Memory B cell (primary cell): ENCODE measurements around the gene TSPAN12.

Experiments
- ATAC-seq: fragments of 150-1000 bp; cut with Tn5 transposase; 2 replicates; pipeline ENCODE4 v1.10.0; 2021; ENCODE audit warnings: low read depth, mild to moderate bottlenecking, moderate library complexity
- DNase-seq, 2 donors: peaks; one replicate each; pipeline ENCODE4 v3.0.0; 2022; ENCODE audit warnings: low spot score in 2 of 2
- H3K27ac Mint-ChIP-seq: one replicate; pipeline ENCODE4 v1.8.0; 2022; ENCODE audit warnings: mild to moderate bottlenecking, moderate library complexity, mixed read lengths
- H3K27me3 Mint-ChIP-seq: one replicate; pipeline ENCODE4 v1.8.0; 2022; ENCODE audit warnings: mixed read lengths
- H3K36me3 Mint-ChIP-seq: one replicate; pipeline ENCODE4 v1.8.0; 2022; ENCODE audit warnings: mild to moderate bottlenecking, mixed read lengths
- H3K4me1 Mint-ChIP-seq: one replicate; pipeline ENCODE4 v1.8.0; 2022; ENCODE audit warnings: mixed read lengths
- H3K4me3 Mint-ChIP-seq: one replicate; pipeline ENCODE4 v1.8.0; 2022; ENCODE audit warnings: mild to moderate bottlenecking, moderate library complexity, mixed read lengths
- H3K9me3 Mint-ChIP-seq: one replicate; pipeline ENCODE4 v1.8.0; 2022; ENCODE audit warnings: mixed read lengths

The TSPAN12 gene

GRCh38 chr7:120806669-120807068 is 51.3 kb downstream of the TSPAN12 start:
- no peak for ATAC-seq
- Mint-ChIP-seq H3K27me3 (no peaks in the 10 kb centered on the region), H3K4me1 (no peaks in the 10 kb centered on the region)

GRCh38 chr7:120805636-120806388 is 52.1 kb downstream of the TSPAN12 start:
- Mint-ChIP-seq H3K27ac (no peak overlapping the region), H3K4me3 (no peak overlapping the region), H3K4me1 (no peaks in the 10 kb centered on the region), H3K36me3 (no peaks in the 10 kb centered on the region), H3K9me3 (no peaks in the 10 kb centered on the region), H3K27me3 (no peaks in the 10 kb centered on the region)
- peak; percentile 66 for ATAC-seq
- DNase-seq: peak; percentile 58 to 61

More at GRCh38 chr7:120806669-120807068, 51.3 kb downstream of the TSPAN12 start:
- Mint-ChIP-seq H3K9me3 (no peaks in the 10 kb centered on the region), H3K4me3 (no peak overlapping the region), H3K36me3 (no peaks in the 10 kb centered on the region), H3K27ac (no peak overlapping the region)
- DNase-seq: no peak

GRCh38 chr7:120802751-120803150 is 55.2 kb downstream of the TSPAN12 start:
- DNase-seq (no peak), ATAC-seq (no peak)
- Mint-ChIP-seq H3K27ac (no peak overlapping the region), H3K4me3 (no peak overlapping the region), H3K36me3 (no peaks in the 10 kb centered on the region), H3K27me3 (peaks cover 3% of the 10 kb centered on the region), H3K9me3 (no peaks in the 10 kb centered on the region), H3K4me1 (no peaks in the 10 kb centered on the region)

- Mint-ChIP-seq H3K4me1 (no peaks in the 10 kb centered on the region), H3K36me3 (no peaks in the 10 kb centered on the region), H3K4me3 (no peak overlapping the region), H3K9me3 (peaks cover 1% of the 10 kb centered on the region), H3K27ac (no peak overlapping the region), H3K27me3 (peaks cover 3% of the 10 kb centered on the region)
- ATAC-seq (no peak), DNase-seq (no peak)
Observed at GRCh38 chr7:120799813-120800475, 58.0 kb downstream of the TSPAN12 start.

- Mint-ChIP-seq H3K4me1 (no peaks in the 10 kb centered on the region), H3K4me3 (no peak overlapping the region), H3K36me3 (no peaks in the 10 kb centered on the region), H3K27ac (no peak overlapping the region), H3K9me3 (peaks cover 1% of the 10 kb centered on the region), H3K27me3 (peaks cover 3% of the 10 kb centered on the region)
- DNase-seq (no peak), ATAC-seq (no peak)
Observed at GRCh38 chr7:120799147-120799546, 58.8 kb downstream of the TSPAN12 start.

- H3K27ac Mint-ChIP-seq: no peak overlapping the region
- ATAC-seq: no peak
Observed at GRCh38 chr7:120797026-120797645, 60.8 kb downstream of the TSPAN12 start.

GRCh38 chr7:120794106-120794729 is 63.7 kb downstream of the TSPAN12 start:
- no peaks in the 10 kb centered on the region for H3K27me3 Mint-ChIP-seq
- H3K36me3 Mint-ChIP-seq: no peaks in the 10 kb centered on the region
- H3K9me3 Mint-ChIP-seq: peaks cover 1% of the 10 kb centered on the region
- H3K4me3 Mint-ChIP-seq: no peak overlapping the region
- ATAC-seq: no peak
- DNase-seq: no peak
- H3K27ac Mint-ChIP-seq: no peak overlapping the region
- no peaks in the 10 kb centered on the region for H3K4me1 Mint-ChIP-seq

More at GRCh38 chr7:120797026-120797645, 60.8 kb downstream of the TSPAN12 start:
- Mint-ChIP-seq H3K4me1 (no peaks in the 10 kb centered on the region), H3K4me3 (no peak overlapping the region), H3K27me3 (peaks cover 3% of the 10 kb centered on the region), H3K9me3 (peaks cover 1% of the 10 kb centered on the region), H3K36me3 (no peaks in the 10 kb centered on the region)
- no peak for DNase-seq

GRCh38 chr7:120793213-120793936 is 64.6 kb downstream of the TSPAN12 start:
- H3K4me3 Mint-ChIP-seq: no peak overlapping the region
- no peak for ATAC-seq
- no peak for DNase-seq
- no peaks in the 10 kb centered on the region for H3K36me3 Mint-ChIP-seq
- no peaks in the 10 kb centered on the region for H3K4me1 Mint-ChIP-seq
- no peaks in the 10 kb centered on the region for H3K27me3 Mint-ChIP-seq
- no peak overlapping the region for H3K27ac Mint-ChIP-seq
- peaks cover 1% of the 10 kb centered on the region for H3K9me3 Mint-ChIP-seq

- no peak overlapping the region for H3K27ac Mint-ChIP-seq
- no peaks in the 10 kb centered on the region for H3K36me3 Mint-ChIP-seq
- no peak overlapping the region for H3K4me3 Mint-ChIP-seq
- no peaks in the 10 kb centered on the region for H3K4me1 Mint-ChIP-seq
- no peak for ATAC-seq
- no peaks in the 10 kb centered on the region for H3K27me3 Mint-ChIP-seq
- peaks cover 1% of the 10 kb centered on the region for H3K9me3 Mint-ChIP-seq
- DNase-seq: no peak
Observed at GRCh38 chr7:120792861-120793130, 65.1 kb downstream of the TSPAN12 start.

GRCh38 chr7:120792091-120792860 is 65.7 kb downstream of the TSPAN12 start:
- Mint-ChIP-seq H3K36me3 (no peaks in the 10 kb centered on the region), H3K4me1 (no peaks in the 10 kb centered on the region), H3K27me3 (no peaks in the 10 kb centered on the region), H3K27ac (no peak overlapping the region), H3K9me3 (no peaks in the 10 kb centered on the region), H3K4me3 (no peak overlapping the region)
- DNase-seq (peak; percentile 55 to 61), ATAC-seq (peak; percentile 72)

GRCh38 chr7:120785095-120785494 is 72.8 kb downstream of the TSPAN12 start:
- Mint-ChIP-seq H3K9me3 (no peaks in the 10 kb centered on the region), H3K27me3 (peaks cover 3% of the 10 kb centered on the region), H3K4me3 (no peak overlapping the region), H3K27ac (no peak overlapping the region), H3K36me3 (no peaks in the 10 kb centered on the region), H3K4me1 (no peaks in the 10 kb centered on the region)
- ATAC-seq: no peak
- DNase-seq: no peak

- H3K27me3 Mint-ChIP-seq: peaks cover 3% of the 10 kb centered on the region
- H3K4me3 Mint-ChIP-seq: no peak overlapping the region
- H3K36me3 Mint-ChIP-seq: no peaks in the 10 kb centered on the region
- no peak for ATAC-seq
- DNase-seq: no peak
- H3K9me3 Mint-ChIP-seq: no peaks in the 10 kb centered on the region
- H3K4me1 Mint-ChIP-seq: no peaks in the 10 kb centered on the region
- H3K27ac Mint-ChIP-seq: no peak overlapping the region
Observed at GRCh38 chr7:120783721-120784120, 74.2 kb downstream of the TSPAN12 start.

GRCh38 chr7:120783273-120783672 is 74.7 kb downstream of the TSPAN12 start:
- H3K27ac Mint-ChIP-seq: no peak overlapping the region
- no peaks in the 10 kb centered on the region for H3K4me1 Mint-ChIP-seq
- H3K9me3 Mint-ChIP-seq: no peaks in the 10 kb centered on the region
- DNase-seq (no peak), ATAC-seq (no peak)
- peaks cover 3% of the 10 kb centered on the region for H3K27me3 Mint-ChIP-seq
- H3K36me3 Mint-ChIP-seq: no peaks in the 10 kb centered on the region
- H3K4me3 Mint-ChIP-seq: no peak overlapping the region
